Embryonic facial prominence (tissue), 1 donor: ENCODE data around the gene SYDE1.
"Not testable (repeated sequence)": the region's sequence is repeated elsewhere in the genome, so short reads cannot be mapped to it uniquely, and the experiment has no call there.

Experiments
- DNase-seq: peaks from one replicate; pipeline ENCODE4 v3.0.0-alpha.2; 2016; ENCODE audit errors: extremely low spot score

Gene SYDE1, protein sequence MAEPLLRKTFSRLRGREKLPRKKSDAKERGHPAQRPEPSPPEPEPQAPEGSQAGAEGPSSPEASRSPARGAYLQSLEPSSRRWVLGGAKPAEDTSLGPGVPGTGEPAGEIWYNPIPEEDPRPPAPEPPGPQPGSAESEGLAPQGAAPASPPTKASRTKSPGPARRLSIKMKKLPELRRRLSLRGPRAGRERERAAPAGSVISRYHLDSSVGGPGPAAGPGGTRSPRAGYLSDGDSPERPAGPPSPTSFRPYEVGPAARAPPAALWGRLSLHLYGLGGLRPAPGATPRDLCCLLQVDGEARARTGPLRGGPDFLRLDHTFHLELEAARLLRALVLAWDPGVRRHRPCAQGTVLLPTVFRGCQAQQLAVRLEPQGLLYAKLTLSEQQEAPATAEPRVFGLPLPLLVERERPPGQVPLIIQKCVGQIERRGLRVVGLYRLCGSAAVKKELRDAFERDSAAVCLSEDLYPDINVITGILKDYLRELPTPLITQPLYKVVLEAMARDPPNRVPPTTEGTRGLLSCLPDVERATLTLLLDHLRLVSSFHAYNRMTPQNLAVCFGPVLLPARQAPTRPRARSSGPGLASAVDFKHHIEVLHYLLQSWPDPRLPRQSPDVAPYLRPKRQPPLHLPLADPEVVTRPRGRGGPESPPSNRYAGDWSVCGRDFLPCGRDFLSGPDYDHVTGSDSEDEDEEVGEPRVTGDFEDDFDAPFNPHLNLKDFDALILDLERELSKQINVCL

DNA sequence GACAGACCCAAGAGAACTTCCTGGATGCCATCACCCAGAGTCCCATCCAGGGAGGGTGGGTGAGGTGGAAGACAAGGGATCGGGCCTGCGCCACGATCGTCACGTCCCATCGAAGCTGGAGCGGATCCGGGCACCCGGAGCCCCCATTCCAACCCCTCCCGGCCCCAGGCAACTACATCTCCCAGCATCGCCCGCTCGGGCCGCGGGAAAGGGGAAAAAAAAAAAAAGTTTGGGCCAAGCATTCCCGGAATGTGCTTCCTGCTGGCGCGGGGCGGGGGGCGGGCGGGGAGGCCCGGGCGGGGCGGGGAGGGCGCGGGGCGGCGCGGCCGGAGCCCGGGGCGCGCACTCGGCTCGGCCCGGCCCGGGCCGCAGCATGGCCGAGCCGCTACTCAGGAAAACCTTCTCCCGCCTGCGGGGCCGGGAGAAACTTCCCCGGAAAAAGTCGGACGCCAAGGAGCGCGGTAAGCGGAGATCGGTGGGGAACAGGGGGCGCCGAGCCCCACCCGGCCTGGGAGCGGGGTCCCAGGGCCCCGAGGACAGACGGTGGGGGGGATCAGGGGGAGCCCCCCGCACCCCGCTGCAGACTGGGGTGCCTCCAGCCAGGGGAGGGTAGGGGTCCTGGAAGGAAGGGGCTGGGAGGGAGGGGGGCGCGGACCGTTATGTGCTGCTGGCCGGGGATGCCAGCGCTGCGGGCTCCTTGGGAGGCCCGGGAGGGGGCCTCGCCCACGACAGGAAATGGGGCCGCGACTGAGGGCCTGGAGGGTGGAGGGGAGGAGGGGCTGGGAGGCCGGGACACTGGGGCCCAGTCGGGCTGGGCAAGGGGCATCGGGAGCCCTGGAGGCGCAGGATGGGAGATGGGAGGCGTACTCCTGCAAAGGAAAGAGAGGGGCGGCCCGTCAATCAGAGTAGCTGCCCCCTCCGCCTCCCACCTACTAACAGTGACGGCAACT lies at the start of gene SYDE1:
SYDE1 (plus strand) TSS at position 341 of the 950 bp plus-strand sequence; CDS start at position 374, 33 bp downstream.
- DNase-seq: peak; percentile 39

DNA sequence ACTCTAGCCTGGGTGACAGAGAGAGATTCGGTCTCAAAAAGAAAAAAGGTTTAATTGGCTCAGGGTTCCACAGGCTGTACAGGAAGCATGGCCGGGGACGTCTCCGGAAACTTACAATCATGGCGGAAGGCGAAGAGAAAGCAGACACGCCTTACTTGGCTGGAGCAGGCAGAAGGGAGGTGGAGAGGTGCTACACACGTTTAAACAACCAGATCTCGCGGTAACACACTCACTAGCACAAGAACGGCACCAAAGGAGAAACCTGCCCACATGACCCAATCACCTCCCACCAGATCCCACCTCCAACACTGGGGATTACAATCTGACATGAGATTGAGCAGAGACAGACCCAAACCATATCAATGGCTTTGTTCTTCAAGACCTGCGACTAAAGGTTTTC lies 45.2 kb upstream of the SYDE1 start:
- no peak for DNase-seq

DNA sequence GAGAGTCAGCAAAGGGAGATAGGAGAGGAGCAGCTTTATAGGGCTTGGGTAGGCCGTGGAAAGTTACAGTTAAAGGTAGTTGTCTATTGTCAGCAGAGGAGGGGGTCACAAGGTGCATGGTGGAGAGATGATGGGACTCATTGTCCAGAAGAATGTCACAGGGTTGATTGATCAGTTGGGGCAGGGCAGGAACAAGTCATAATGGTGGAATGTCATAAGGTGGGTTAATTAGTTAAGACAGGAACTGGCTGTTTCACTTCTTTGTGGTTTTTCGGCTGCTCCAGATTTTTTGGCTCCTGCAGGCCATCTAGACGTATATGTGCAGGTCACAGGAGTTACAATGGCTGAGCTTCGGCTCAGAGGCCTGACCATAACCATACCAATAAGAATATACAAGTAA lies 36.8 kb upstream of the SYDE1 start:
- DNase-seq: not testable (repeated sequence)

DNA sequence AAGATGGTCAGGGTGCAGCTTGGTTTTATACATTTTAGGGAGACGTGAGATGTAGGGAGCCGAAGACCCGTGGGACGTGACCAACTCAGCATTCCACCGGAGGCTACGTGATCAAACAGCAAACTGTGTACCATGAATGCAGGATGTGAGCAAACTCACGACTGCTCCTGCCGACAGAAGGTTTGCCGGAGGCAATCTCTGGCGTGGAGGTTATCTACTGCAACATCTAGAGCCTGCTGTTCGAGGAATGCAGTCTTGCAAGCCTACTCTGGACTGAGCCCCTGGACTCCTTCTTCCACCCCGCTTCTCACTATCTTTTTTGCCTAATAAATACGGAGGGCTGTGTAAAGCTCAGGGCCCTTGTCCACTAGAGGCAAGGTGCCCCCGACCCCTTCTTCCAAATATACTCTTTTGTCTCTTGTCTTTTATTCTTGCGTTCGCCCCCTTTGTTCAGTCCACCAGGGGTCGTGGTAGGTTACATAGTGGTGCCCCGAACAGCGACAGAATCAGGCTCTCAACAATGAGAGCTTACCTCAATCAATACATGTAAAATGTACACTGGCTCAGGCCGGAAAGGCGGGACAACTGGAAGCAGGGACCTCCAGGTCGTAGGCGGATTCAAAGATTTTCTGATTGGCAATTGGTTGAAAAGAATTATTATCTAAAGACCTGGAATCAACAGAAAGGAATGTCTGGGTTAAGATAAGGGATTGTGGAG lies 34.1 kb upstream of the SYDE1 start:
- no peak for DNase-seq

DNA sequence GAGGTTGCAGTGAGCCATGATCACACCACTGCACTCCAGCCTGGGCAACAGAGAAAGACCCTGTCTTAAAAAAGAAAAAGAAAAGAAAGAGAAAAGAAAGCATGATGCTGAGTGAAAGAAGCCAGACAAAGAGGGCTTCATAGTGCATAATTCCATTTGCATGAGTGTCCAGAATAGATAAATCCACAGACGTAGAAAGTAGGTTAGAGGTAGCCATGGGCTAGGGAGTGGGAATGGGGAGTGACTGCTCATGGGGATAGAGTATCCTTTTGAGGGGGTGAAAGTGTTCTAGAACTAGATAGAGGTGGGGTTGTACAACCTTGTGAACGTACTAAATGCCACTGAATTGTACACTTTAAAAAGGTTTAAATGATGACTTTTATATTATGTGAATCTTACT lies 32.8 kb upstream of the SYDE1 start:
- DNase-seq: no peak

DNA sequence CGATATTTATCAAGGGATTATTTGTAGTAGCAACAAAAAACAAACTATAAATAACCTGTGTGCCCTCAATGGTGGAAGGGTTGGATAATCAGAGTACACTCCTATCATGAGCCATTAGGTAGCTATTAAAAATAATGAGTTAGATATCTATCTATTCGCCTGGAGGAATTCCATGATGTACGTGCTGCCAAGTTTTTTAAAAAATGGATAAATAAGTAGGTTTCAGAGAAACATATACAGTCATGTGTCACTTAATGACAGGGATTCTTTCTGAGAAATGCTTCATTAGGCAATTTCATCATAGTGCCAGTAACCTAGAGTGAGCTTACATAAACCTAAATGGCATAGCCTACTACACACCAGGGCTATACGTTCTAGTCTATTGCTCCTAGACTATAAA lies 31.4 kb upstream of the SYDE1 start:
- DNase-seq: no peak

DNA sequence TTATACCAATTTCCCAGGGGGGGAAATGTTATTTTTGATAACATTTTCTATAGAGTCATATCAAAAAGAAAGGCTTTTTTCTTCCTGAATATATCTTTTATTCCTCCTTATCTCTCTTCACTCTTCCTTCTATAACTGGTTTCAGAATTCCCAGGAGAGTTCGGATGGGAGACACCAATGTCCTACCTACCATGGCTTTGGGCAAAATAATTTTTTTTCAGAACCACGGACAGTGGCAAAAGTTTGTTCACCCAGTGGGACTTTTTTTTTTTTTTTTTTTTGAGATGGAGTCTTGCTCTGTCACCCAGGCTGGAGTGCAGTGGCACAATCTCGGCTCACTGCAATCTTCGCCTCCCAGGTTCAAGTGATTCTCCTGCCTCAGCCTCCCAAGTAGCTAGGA lies 27.2 kb upstream of the SYDE1 start:
- DNase-seq: not testable (repeated sequence)

DNA sequence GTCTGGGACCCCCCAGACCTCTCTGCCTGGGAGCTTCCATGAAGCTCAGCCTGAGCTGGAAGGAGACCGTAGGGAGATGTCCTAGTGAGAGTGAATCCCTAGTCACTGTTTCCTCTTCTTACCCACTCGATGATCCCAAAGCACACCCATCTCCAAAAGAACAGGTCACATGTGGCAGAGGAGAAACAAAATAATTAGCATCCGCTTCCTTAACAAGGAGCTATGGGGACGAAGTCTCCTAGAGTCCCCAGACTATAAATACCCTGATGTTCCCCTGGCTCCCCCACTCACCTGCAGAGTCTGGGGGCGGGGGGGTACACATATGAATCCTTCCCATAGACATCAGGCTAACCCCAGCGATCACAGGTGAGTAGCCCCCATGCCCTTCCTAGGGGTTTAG lies 25.3 kb upstream of the SYDE1 start, which contains the start of gene OR1I1:
OR1I1 (plus strand) TSS at position 301 of the 400 bp plus-strand sequence. CDS start 4,855 bp downstream, outside the sequence.
- no peak for DNase-seq

DNA sequence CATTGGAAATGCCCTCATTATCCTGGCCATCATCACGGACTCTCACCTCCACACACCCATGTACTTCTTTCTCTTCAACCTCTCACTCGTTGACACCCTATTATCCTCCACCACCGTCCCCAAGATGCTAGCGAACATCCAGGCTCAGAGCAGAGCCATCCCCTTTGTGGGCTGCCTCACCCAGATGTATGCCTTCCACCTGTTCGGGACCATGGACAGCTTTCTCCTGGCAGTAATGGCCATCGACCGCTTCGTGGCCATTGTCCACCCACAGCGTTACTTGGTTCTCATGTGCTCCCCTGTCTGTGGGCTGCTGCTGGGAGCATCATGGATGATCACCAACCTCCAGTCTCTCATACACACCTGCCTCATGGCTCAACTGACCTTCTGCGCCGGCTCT lies 20.0 kb upstream of the SYDE1 start:
- no peak for DNase-seq

DNA sequence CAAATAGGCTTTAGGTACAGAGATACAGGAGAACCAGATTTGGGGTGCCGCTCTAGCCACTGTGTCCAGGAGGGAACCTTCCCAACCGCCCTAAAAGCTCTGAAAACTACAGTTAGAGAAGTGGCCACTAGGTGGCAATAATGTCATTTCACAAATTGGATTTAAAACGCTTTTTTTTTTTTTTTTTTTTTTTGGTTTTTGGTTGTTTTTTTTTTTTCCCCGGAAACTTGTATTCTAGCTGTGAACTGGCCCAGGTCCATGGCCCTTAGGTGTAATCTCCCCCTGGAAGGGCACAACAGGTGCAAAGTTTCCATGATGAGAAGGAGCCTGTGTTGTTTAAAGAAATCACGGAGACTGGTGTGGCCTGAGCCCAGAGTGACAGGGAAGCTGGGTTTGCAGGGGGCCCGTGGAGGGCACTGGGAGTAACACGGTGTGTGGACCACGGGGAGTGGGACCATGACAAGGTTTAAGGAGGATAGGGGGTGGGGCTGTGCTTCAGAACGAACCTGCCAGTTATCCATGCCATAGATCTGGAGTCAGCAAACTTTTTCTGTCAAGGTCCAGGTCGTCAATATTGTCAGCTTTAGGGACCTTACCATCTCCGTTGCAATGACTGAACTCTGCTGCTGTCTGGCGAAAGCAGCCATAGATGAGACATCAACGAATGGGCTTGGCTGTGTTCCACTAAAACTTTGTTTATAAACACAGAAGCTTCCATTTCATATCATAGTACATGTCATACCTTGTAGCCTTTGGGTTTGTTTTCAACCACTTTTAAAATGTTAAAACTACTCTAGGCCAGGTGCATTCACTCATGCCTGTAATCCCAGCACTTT lies 15.1 kb upstream of the SYDE1 start:
- peak; percentile 52 for DNase-seq

DNA sequence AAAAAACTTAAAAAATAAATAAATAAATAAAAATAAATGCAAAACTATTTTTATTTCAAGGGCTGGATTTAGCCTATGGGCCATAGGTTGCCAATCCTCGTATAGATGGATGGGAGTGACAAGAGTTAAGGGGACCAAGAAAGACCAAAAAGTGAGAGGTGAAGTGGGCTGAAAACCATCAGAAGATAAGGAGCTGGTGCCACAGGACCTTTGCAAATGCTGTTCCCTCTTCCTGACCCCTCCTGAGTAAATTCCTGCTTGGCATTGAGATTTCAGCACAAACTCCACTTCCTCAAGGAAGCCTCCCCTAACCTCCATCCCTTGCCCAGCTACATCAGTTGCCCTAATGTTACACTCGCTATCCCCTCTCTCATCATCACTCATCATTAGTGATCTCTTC lies 14.2 kb upstream of the SYDE1 start:
- no peak for DNase-seq

DNA sequence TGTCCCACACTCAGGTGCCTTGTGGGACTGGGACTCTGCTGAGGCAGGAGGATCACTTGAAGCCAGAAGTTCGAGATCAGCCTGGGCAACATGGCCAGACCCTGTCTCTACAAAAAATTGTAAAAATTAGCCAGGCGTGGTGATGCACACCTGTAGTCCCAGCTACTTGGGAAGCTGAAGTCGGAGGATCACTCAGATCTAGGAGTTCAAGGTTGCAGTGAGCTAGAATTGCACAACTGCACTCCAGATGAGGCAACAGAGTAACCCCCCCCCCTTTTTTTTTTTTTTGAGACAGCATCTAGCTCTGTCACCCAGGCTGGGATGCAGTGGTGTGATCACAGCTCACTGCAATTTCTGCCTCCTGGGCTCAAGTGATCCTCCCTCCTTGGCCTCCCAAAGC lies 11.0 kb upstream of the SYDE1 start:
- no peak for DNase-seq

DNA sequence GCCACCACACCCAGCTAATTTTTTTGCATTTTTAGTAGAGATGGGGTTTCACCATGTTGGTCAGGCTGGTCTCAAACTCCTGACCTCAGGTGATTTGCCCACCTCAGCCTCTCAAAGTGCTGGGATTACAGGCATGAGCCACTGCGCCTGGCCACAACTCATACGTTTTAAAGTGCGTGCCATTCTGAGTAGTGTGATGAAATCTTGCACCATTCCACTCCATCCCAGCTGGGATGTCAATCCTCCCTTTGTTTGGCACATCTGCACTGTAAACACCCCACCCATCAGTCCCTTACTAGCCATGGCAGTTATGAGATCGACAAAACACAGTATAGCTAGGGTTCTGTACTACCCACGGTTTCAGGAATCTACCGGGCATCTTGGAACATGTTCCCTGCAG lies 9.2 kb upstream of the SYDE1 start:
- DNase-seq: not testable (repeated sequence)

DNA sequence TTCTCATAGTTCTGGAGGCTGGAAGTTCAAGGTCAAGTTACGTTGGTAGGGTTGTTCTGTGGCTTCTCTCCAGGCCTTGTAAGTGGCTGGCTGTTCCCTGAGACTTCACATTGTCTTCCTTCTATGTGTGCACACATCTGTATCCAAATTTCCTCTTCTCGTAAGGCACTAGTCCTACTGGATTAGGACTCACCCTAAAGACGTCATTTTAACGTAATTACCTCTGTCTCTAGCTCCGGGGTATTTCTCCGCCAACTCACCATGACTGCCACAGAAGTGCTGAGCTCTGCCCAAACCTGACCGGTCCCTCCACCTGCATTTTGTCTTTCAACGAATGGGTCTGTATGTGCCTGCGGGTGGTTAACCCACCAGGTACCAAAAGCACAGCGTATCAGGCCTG lies 8.7 kb upstream of the SYDE1 start:
- no peak for DNase-seq

DNA sequence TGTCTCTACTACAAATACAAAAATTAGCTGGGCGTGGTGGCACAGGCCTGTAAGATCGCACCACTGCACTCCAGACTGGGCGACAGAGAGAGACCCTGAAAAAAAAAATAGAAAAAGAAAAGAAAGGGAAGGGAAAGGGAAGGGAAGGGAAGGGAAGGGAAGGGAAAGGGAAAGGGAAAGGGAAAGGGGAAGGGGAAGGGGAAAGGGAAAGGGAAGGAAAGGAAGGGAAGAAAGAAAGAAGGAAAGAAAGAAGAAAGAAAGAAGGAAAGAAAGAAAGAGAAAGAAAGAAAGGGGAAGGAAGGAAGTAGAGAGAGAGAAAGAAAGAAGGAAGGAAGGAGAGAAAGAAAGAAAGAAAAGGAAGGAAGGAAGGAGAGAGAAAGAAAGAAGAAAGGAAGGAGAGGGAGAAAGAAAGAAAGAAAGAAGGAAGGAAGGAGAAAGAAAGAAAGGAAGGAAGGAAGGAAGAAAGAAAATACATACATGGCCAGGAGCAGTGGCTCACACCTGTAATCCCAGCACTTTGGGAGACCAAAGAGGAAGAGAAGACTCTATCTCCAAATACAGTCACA lies 8.1 kb upstream of the SYDE1 start:
- DNase-seq: no peak

DNA sequence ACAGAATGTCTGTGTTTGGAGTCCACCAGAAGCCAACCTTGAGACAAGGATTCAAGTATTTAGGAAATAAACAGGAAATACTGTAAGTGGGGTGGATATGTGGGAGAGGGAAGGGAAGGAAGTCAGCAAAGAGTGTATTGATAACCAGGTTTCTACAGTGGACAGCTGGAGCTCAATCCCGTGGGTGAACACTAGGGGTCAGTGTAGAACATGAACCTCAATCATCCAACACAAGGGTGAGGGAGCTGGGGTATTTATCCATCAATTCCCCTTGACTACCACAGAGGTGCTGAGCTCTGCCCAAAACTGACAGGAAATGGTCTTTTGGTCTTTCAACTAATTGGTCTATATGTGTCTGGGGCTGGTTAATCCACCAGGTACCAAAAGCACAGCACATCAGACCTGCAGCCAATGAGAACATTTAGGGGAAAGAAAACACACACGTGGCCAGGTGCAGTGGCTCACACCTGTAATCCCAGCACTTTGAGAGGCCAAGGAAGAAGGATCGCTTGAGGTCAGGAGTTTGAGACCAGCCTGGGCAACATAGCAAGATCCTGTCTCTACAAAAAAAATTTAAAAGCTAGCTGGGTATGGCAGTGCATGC lies 5.6 kb upstream of the SYDE1 start:
- no peak for DNase-seq

DNA sequence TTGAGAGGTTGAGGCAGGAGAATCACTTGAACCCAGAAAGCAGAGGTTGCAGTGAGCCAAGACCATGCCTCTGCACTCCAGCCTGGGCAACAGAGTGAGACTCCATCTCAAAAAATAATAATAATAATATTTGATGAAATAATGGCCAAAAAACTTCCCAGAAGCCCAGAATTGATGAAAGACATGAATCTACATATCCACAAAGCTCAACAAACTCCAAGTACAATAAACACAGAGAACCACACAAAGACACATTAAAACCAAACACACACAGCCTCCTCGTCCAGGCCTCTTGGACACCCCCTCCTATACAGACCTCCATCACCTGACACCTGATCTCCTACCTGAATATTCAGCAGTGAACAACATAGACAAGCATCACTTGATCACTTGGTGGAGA lies 3.2 kb upstream of the SYDE1 start:
- no peak for DNase-seq

DNA sequence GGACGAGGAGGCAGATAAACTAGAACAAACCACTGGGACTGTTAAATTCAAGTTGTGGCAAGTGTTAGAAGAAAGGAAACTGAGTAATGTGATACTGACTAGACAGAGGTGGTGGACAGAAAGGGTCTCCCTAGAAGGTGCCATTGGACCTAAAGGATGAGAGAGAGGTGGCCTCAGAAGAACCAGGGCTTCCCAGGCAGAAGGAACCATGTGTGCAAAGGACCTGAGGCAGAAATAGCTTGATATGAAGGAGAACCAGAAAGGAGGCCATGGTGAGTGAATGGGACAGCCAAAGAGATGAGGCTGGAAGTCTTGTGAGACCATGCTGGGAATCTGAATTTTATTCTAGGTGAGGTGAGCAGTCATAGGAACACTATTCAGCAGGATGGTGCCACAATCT lies 2.8 kb upstream of the SYDE1 start:
- no peak for DNase-seq

DNA sequence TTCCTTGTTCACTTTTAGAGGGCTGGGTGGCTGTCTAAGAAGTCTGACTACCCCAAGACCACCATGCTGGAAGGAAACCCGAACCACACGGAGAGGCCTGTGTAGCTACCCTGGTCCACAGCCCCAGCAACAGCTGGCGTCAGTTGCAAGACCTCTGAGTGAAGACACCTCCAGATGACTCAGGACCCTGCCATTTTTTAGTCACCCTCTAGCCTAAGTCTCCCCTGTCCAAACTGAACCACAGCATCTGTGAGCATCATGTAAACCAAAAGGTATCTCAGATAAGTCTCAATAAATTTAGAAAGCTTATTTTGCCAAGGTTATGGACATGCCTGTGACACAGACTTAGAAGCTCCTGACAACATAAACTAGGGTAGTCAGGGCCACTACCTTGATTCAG lies 2.2 kb upstream of the SYDE1 start:
- DNase-seq: no peak
